Measurements from ENCODE around the gene NXNL2.

DNA sequence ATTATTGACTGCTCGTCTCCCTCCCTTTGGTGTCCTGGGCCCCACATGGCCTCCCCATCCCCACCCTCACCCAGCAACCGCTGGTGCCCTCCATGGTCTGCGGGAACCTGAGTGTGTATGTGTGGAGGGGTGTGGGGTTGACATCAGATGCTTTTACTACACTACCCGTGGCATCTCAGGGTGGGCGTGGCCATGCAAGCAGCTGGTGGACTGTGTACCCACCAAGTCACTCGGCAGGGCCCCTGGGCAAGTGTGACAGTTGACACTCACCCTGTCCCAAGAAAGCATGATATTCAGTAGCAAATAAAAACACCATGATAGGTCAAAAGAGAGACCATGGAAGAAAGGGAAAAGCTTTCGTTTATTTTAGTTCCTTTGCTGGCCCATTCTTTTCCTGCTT, 7.4 kb upstream of the NXNL2 start:
- TF ChIP-seq, protein P1, sequence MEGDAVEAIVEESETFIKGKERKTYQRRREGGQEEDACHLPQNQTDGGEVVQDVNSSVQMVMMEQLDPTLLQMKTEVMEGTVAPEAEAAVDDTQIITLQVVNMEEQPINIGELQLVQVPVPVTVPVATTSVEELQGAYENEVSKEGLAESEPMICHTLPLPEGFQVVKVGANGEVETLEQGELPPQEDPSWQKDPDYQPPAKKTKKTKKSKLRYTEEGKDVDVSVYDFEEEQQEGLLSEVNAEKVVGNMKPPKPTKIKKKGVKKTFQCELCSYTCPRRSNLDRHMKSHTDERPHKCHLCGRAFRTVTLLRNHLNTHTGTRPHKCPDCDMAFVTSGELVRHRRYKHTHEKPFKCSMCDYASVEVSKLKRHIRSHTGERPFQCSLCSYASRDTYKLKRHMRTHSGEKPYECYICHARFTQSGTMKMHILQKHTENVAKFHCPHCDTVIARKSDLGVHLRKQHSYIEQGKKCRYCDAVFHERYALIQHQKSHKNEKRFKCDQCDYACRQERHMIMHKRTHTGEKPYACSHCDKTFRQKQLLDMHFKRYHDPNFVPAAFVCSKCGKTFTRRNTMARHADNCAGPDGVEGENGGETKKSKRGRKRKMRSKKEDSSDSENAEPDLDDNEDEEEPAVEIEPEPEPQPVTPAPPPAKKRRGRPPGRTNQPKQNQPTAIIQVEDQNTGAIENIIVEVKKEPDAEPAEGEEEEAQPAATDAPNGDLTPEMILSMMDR (IDR thresholded peaks at IDR 0.05; ENCODE audit: low read depth, low read length, missing input control): no peak
- TF ChIP-seq SP1 (IDR thresholded peaks at IDR 0.05): no peak
- TF ChIP-seq, protein P2, sequence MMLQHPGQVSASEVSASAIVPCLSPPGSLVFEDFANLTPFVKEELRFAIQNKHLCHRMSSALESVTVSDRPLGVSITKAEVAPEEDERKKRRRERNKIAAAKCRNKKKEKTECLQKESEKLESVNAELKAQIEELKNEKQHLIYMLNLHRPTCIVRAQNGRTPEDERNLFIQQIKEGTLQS (IDR thresholded peaks at IDR 0.05): no peak
- TF ChIP-seq JUND (IDR thresholded peaks at IDR 0.05): no peak

All from liver (tissue), 3 donors.